Hematopoietic multipotent progenitor cell treated with erythropoietin and hydrocortisone succinate and interleukin-3 and kit ligand, for 6 days (in vitro differentiated cells): Measurements from ENCODE around the gene ASPG.

Experiments
- DNase-seq: peaks from one replicate; pipeline ENCODE4 v3.0.0-alpha.2; 2015

Gene ASPG

DNA sequence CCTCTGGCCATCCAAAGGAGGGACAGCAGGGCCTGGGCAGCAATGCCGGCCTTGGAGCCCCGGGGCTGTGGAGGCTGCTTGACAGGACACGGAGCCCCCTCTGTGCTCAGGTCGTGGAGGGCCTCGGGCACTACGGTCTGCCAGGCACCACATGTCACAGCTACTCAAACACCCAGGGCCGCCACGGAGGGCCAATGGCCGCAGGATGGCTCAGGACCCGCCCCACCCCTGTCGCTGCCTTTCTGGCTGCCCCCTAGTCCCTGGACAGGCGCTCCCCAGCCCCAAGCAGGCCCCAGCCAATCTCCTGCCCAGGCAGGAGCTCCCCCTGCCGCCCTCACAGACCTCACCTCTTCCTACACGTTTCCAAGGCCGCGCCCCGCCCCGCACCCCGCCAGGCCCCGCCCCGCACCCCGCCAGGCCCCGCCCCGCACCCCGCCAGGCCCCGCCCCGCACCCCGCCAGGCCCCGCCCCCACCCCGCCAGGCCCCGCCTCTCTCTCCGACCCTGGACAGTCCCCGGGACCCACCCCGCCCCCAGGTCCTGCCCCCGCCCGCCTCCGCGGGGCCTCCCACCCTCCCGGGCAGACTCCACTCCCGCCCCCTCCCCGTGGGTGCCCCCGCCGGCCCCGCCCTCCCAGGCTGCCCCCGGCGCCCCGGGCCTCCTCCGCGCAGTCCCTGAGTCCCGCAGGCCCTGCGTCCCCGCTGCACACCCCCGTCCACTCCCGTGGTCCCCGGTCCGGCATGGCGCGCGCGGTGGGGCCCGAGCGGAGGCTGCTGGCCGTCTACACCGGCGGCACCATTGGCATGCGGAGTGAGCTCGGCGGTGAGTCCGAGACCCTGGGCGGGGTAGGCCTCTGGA is at the start of gene ASPG:
ASPG (plus strand) TSS at position 669 of the 857 bp plus-strand sequence; CDS start at position 740, 71 bp downstream.
- peak; percentile 38 for DNase-seq

DNA sequence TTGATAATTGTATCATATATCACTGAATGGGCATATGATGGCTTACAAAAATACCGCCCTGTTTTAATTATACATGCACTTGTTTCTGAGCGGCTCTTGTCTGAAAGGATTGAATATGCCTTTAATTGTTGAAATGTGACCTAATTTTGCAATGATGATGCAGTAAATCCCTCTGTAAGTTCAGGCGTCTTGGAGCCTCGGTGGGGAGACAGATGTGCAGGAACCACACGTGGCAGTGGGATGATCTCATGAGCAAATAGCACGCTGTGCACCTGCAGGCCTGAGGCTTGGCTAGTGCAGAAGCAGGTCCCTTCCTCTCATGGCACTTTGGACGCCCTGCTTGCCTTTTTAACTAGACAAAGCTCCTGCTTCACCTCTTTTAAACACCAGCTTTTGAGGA is 49.3 kb upstream of the ASPG start:
- DNase-seq: no peak

DNA sequence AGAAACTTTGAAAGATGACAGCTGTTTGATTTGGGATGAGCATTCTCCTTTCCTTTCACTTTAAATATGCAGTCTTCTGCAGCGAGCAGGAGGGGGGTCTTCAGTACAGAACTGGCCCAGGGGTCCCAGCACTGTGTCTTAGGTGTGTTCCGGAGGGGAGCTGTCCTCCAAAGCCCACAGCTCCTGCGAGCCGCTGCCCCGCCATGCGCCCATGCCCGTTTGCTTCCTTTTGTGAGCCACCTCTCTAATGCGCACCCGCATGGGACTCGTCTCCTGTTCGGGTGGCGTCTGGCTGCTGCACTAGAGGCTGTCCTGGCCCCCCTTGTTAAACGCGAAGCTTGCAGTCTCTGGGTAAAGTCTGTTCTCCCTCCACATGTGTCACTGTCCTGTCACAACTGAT is 48.4 kb upstream of the ASPG start:
- DNase-seq: no peak

DNA sequence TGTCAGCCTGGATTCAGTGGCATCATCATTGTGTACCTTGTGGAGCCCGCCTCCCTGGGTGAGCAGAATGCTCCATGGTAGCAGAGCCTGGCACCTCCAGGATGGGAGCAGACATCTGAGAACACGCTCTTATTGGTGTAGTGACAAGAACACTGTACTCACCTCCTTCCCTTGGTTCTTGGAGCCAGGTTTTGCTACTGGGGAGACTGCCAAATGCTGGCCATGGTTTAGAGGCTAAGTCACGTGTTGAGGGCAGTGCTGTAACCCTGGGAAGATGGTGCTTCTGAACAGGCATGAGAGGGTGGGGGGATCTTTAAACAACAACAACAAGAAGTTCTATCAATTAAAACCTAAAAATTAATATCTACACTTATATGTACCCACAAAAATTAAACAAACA is 47.6 kb upstream of the ASPG start:
- no peak for DNase-seq

DNA sequence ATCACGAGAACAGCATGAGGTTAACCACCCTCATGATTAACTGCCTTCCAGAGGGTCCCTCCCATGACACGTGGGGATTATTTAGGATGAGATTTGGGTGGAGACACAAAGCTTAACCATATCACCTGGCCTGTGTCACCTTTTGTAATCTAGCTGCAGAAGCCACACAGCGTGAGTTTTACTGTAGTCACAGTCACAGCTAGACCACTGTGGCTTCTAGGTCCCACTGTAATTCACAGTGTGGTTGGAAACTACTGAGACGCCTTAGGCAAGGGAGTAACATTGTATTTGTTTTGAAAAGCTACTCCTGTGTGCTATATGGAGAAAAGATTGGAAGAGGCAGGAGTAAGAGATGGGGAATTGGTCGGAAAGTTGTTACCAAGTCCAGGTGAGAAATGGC is 46.3 kb upstream of the ASPG start:
- no peak for DNase-seq

DNA sequence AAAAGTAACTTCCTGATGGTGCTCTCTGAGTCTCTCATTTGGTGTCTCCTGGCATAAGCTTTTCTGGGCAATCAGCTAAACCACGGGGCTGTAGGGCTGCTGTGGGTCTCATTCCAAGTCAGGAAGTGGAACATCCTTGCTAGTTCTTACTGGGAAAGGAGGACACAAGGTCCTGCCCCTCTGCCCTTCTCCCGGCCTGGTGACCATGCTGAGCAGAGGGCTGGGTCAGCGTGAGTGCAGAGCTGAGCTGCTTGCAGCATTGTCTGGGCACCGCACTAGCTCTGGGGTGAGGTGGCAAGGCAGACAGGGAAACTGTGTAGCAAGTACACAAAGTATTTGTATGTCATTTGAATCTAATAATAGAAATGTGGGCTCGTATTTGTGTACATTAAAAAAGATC is 45.0 kb upstream of the ASPG start:
- no peak for DNase-seq

DNA sequence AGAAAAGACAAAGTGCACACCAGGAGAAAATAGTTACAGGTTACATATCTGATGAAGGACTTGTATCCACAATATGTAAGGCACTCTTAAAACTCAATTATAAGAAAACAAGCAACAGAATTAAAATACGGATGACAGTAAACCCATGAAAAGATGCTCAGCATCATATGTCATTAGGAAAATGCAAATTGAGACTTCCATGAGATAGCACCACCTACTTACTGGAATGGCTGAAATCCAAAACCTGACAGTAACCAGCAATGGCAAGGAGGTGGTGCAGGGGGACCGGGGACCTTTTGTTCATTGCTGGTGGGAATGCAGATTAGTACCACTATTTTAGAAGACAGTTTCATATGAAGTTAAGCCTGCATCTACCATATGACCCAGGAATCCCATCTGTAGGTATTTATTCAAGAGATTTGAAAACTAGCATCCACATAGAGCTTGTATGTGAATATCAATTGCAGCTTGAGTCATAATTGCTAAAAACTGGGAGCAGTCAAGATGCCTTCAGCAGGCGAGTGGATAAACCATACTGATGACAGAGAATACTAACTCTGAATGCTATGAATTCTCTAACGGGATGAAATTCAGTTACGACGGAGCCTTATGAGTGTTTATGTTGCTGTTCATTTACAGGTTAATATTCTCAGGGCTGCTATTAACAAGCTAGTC is 43.9 kb upstream of the ASPG start:
- no peak for DNase-seq

DNA sequence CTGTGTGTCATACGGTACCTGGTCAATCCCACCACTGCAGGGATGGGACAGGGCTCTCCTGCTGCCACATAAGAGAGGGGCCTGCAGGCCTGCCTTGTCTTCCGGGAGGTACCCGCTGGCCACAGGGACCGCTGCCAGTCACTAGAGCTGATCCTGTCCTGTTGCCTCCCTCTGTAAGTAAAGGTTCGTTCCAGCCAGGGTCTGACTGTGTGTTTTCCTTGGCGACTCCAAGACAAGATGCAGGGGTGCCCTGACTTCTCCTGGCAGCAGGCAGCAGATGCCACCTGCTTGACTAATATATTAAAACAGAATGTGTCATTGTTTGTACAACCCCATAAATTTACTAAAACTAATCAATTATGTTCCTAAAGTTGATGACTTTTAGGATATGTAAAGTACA is 41.5 kb upstream of the ASPG start:
- no peak for DNase-seq

DNA sequence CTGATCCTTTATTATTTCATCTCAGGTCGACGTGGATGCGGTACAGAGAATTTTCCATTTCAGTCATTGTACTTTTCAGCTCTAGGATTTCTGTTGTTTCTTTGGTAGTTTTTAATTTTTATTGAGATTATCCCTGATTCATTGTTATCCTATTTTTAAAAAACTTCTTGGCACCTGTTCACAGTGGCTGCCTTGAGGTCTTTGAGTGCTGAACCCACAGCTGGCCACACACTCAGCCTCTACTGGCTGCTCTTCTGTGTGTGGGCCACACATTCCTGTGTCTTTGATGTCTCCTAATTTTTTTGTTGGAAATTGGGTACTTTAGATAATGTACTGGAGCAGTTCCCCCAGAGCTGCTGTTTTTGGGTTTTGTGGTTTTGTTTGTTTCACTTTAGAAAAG is 37.7 kb upstream of the ASPG start:
- DNase-seq: no peak

DNA sequence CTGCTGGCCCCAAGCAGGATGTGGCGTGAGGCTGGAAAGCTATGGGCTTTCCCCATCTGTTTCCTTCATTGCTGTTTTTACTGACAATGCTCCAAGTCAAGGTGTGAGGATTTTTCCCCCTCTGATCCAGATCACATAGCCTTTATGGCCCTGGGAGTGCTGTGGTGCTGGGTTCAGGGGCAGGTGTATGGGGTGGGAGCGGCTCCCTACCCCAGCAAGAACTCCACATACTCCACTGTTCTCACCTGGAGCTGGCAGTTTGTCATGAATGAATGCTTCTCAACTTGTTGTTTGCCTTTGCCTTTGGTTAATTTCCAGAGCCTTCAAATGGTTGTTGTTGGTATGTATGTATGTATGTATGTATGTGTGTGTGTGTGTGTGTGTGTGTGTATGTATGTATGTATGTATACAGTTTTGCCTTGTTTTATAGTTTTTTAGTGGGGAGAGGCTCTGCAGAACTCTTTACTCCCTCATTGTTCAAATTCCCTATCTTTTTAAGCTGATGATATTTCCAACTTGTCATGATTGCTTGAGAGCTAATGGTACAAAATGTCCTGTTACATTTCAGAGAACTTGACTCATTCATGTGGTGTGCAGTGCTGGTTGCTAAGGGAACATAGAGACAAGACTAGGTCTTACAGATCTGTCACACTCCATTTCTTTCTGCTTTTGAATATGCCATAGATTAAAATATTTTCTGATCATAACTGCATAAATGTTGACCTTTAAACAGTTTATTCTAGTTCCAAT is 36.6 kb upstream of the ASPG start:
- no peak for DNase-seq

DNA sequence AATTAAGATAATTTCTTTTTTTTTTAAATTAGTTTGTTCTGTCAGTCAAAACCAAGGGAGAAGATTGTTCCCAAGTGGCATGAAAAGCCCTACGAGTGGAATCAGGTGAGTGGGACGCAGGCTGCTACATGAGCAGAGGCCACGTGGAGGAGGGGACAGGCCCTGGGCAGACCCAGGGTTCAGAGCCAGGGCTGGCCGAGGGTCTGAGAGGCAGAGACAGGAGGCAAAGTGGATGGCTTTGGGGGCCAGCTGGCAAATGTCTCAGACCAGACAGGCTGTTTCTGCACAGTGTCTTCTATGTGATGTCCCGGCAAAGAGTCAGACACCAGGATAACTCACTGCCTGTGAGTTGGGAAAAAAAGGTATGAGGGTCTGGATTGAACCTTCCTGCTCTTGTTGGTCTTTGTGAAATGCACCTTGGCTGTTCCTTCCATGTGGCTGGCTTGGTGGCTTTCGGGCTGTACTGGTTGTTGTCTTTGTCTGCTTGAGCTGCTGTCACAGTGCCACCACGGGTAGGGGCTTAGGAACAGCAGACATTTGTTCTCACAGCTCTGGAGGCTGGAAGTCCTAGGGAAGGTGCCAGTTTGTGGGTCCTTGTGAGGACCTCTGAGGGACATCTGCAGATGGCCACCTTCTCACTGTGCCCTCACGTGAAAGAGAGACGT is 35.8 kb upstream of the ASPG start:
- DNase-seq: no peak

DNA sequence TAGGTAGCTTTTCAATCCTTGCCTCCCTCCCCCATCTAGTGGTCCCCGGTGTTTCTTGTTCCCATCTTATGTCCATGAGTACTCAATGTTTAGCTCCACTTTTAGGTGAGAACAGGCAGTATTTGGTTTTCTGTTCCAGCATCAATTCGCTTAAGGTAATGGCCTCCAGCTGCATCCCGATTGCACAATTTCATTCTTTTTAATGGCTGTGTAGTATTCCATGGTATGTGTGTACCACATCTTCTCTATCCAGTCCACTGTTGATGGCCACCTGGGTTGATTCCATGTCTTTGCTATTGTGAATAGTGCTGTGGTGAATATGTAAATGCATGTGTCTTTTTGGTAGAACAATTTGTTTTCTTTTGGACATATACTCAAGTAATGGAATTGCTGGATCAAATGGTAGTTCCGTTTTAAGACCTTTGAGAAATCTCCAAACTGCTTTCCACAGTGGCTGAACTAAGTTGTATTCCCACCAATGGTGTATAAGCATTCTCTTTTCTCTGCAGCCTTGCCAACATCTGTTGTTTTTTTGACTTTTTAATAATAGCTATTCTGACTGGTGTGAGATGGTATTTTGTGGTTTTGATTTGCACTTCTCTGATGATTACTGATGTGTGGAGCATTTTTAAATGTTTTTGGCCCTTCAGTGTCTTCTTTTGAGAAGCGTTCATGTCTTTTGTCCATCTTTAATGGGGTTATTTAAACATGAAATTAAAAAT is 34.2 kb upstream of the ASPG start:
- DNase-seq: no peak

DNA sequence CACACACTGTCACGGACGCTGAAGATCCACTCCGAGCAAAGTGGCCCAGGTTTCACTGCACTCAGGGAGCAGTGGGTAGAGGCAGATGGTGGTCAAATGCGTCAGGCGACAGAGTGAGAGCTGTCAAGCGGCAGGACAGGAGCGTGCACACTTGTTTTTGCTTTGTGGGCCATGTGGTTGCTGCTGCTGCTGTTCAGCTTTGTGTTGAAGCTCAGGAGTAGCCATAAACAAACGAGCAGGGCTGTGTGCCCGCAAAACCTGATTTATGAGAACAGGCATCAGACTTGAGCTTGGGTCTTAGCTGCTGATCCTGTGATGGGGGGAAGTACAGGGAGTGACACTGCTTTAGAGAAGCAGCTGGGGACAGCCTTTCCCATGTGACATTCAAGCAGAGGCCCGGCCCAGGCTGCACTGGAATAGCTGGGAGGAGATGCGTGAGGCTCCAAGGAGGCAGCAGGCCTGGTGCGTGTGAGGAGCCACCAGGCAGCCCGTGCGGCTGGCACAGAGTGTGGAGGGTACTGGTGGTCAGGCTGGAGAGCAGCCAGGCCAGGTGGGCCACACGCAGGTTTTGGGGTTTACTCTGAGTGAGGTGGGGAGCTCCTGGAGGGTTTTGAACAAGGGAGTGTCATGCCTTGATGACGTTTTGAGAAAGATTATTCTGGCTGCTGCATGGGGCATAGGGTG is 31.1 kb upstream of the ASPG start:
- DNase-seq: no peak

DNA sequence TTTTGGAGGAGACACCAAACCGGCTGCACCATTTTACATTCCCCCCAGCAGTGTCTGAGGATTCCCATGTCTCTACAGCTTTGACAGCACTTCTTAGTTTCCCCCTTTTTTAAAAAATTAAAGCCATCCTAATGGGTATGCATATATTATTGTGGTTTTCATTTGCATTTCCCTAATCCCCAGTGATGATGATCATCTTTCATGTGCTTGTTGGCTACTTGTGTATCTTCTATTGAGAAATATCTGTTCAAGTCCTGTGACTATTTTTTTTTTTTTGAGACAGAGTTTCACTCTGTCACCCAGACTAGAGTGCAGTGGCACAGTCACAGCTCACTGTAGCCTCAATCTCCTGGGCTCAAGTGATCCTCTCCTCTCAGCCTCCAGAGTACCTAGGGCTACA is 23.2 kb upstream of the ASPG start:
- DNase-seq: no peak

DNA sequence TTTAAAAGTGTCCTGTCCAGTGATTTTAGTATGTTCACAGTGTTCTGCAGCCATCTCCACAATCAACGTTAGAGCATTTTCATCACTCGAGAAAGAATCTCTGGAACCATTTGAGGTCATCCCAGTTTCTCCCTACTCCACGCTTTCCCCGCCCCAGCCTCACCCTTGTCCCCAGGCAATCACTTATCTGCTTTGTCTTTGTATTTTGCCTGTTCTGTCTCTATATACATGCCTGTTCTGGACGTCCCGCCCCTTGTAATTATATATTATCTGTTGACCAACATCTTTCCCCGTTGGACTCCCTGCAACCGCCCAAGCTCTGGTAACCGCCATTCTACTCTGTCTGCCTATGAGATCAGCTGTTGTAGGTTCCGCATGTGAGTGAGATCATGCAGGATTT is 21.5 kb upstream of the ASPG start:
- no peak for DNase-seq

DNA sequence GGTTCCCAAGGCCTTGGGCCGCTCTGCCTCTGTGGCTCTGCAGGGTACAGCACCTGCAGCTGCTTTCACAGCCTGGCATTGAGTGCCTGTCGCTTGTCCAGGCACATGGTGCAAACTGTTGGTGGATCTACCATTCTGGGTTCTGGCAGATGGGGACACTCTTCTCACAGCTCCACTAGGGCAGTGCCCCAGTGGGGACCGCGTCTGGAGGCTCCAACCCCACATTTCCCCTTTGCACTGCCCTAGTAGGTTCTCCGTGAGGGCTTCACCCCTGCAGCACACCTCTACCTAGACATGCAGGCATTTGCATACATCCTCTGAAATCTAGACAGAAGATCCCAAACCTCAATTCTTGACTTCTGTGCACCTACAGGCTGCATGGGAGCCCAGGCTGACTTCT is 19.2 kb upstream of the ASPG start:
- DNase-seq: no peak

DNA sequence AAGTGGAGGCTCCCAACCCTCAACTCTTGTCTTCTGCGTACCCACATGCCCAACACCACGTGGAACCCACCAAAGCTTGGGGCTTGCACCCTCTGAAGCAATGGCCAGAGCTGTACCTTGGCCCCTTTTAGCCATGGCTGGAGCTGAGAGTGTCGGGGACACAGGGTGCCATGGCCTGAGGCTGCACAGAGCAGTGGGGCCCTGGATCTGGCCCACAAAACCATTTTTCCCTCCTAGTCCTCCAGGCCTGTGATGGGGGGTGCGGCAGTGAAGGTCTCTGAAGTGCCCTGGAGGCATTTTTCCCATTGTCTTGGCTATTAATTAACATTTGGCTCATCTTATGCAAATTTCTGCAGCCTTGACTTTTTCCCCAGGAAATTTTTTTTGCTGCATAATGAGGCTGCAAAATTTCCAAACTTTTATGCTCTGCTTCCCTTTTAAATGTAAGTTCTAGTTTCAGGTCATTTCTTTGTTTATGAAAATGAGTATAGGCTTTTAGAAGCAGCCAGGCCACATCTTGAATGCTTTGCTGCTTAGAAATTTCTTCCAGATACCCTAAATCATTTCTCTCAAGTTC is 18.7 kb upstream of the ASPG start:
- no peak for DNase-seq

DNA sequence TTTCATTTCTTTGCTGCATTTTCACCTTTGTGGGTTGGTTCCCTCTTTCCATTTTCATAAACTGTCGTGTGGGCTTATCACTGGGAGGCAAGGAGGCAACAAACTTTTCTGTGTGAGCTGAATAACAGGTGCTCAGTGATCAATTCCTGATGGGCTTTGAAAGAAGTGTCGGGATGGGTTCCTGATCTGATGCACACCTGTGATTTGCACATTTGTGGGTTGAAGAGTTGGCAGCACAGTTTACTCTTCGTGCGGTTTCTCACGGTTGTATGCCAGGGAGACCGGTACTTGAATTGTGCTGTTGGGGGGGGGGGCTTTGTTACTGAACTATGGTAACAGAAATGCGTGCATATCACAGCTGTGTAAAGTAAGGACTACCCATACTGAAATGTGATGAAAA is 16.0 kb upstream of the ASPG start:
- DNase-seq: no peak

DNA sequence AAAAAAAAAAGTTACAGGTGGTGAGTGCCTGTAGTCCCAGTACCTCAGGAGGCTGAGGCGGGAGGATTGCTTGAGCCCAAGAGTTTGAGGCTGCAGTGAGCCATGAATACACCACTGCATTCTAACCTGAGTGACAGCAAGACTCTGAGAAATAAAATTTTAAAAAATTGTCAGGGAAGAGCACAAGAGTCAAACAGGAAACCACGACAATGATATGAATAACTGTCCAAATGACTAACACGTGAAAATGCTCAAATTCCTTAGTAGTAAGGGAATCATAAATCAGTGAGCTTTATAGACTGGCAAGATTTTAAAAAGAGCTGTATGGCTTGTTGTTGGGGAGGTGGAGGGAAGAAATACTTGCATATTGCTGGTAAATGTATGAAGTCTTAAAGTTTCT is 12.9 kb upstream of the ASPG start:
- no peak for DNase-seq

DNA sequence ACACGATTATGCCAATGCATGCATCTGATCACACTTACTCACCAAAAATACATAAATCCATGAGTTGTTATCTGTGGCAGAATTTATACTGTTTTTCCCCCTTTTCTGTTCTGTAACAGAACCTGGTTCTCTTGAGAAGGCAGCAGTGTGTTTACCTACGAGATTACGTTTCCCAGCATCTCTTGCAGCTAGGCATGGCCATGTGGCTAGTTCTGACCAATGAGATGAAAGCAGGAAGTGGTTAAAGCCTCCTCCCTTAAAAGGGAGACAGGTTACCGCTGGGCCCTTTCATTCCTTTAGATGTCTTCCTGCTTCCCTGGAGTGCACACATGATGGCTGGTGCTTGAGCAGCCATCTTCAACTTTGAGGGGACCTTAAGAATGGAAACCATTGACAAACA is 11.7 kb upstream of the ASPG start:
- DNase-seq: no peak

DNA sequence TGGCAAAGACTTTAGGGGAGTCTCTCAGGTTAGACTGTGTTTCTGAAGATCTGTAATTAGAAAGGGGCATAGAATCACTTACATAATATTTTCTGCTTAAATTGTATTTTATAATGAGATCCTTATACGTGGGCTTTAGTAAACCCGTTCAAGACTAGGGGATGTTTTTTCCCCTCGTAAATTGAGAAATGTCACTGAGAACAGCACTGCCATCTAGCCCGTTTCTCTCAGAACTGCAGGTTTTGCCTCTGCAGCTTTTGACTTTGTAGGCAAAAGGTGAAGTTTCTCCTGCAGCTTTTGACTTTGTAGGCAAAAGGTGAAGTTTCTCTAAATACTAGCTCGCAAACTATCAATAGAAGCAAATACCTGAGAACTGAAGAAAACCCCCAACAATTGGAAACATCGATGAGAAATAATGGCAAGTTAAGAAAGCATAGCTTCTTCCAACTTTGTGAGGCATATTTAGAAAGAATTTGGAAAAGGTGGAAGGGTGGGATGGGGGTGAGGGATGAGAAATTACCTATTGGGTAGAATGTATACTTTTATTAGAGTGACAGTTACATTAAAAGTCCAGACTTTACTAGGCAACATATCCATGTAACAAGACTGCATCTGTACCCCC is 9.9 kb upstream of the ASPG start:
- DNase-seq: peak; percentile 58
